H9 (cell line): Measurements from ENCODE around the gene PHF20. TPM values are rescaled to one million over a fixed set of nuclear protein-coding genes. Genes with fewer than 3 reads are reported as not detected.

ENCODE experiments used
- DNase-seq: peaks from one replicate; pipeline ENCODE4 v3.0.0-alpha.2; 2017
- H2AFZ ChIP-seq: one replicate; pipeline ENCODE4 v1.6.1; 2013; ENCODE audit warnings: mild to moderate bottlenecking, low read length, control low read depth, moderate library complexity
- H2AK5ac ChIP-seq: 2 replicates; pipeline ENCODE4 v1.6.1; 2013; ENCODE audit warnings: low read length, control low read depth, mixed read lengths; ENCODE audit not compliant: insufficient read length
- H2BK120ac ChIP-seq: one replicate; pipeline ENCODE4 v1.6.1; 2013; ENCODE audit warnings: low read depth, mild to moderate bottlenecking, low read length, control low read depth, inconsistent platforms; ENCODE audit not compliant: poor library complexity, severe bottlenecking
- H2BK12ac ChIP-seq: 2 replicates; pipeline ENCODE4 v1.6.1; 2013; ENCODE audit warnings: low read length, control low read depth, mixed read lengths, low read depth; ENCODE audit not compliant: insufficient read length
- H2BK15ac ChIP-seq: 2 replicates; pipeline ENCODE4 v1.6.1; 2013; ENCODE audit warnings: low read depth, low read length, control low read depth
- H2BK20ac ChIP-seq: one replicate; pipeline ENCODE4 v1.6.1; 2013; ENCODE audit warnings: low read depth, mild to moderate bottlenecking, low read length, control low read depth, inconsistent platforms; ENCODE audit not compliant: poor library complexity, severe bottlenecking
- H2BK5ac ChIP-seq: 2 replicates; pipeline ENCODE4 v1.6.1; 2013; ENCODE audit warnings: low read length, control low read depth, mixed read lengths; ENCODE audit not compliant: insufficient read length
- H3K14ac ChIP-seq: 2 replicates; pipeline ENCODE4 v1.6.1; 2013; ENCODE audit warnings: low read length, control low read depth; ENCODE audit not compliant: insufficient read depth
- H3K18ac ChIP-seq: 2 replicates; pipeline ENCODE4 v1.6.1; 2013; ENCODE audit warnings: low read depth, mild to moderate bottlenecking, mixed read lengths, low read length, control low read depth; ENCODE audit not compliant: insufficient read length
- H3K23ac ChIP-seq: 2 replicates; pipeline ENCODE4 v1.6.1; 2013; ENCODE audit warnings: low read length, control low read depth, mixed read lengths, low read depth; ENCODE audit not compliant: insufficient read length
- H3K23me2 ChIP-seq: 2 replicates; pipeline ENCODE4 v1.6.1; 2013; ENCODE audit warnings: low read depth, mild to moderate bottlenecking, mixed read lengths, low read length, control low read depth; ENCODE audit not compliant: insufficient read length, poor library complexity, severe bottlenecking
- H3K27ac ChIP-seq: 2 replicates; pipeline ENCODE4 v1.5.1; 2013; ENCODE audit warnings: low read length, control low read depth, mixed read lengths, low read depth; ENCODE audit not compliant: insufficient read length
- H3K27me3 ChIP-seq: 2 replicates; pipeline ENCODE4 v1.6.1; 2013; ENCODE audit warnings: low read length, control low read depth, inconsistent platforms; ENCODE audit not compliant: insufficient read depth
- H3K4ac ChIP-seq: 2 replicates; pipeline ENCODE4 v1.6.1; 2013; ENCODE audit warnings: low read depth, mild to moderate bottlenecking, control low read depth, inconsistent platforms, low read length, moderate library complexity
- H3K4me1 ChIP-seq: 2 replicates; pipeline ENCODE4 v1.6.1; 2013; ENCODE audit warnings: low read length, control low read depth, inconsistent platforms; ENCODE audit not compliant: insufficient read depth
- H3K4me2 ChIP-seq: 2 replicates; pipeline ENCODE4 v1.6.1; 2013; ENCODE audit warnings: low read length, control low read depth, mixed read lengths; ENCODE audit not compliant: insufficient read length, insufficient read depth
- H3K56ac ChIP-seq: 2 replicates; pipeline ENCODE4 v1.6.1; 2013; ENCODE audit warnings: low read depth, mild to moderate bottlenecking, mixed read lengths, low read length, control low read depth; ENCODE audit not compliant: insufficient read length
- H3K79me1 ChIP-seq: 2 replicates; pipeline ENCODE4 v1.6.1; 2013; ENCODE audit warnings: low read depth, mild to moderate bottlenecking, moderate library complexity, low read length, control low read depth, inconsistent platforms; ENCODE audit not compliant: insufficient read depth, poor library complexity, severe bottlenecking
- H3K79me2 ChIP-seq: 2 replicates; pipeline ENCODE4 v1.6.1; 2013; ENCODE audit warnings: low read length, control low read depth, inconsistent platforms; ENCODE audit not compliant: insufficient read depth
- H3K9ac ChIP-seq: 2 replicates; pipeline ENCODE4 v1.6.1; 2013; ENCODE audit warnings: low read length, control low read depth, mixed read lengths; ENCODE audit not compliant: insufficient read length; ENCODE audit errors: extremely low read depth
- H3K9me3 ChIP-seq: one replicate; pipeline ENCODE4 v1.6.1; 2013; ENCODE audit warnings: low read depth, low read length, inconsistent platforms; ENCODE audit not compliant: control insufficient read depth
- H3T11ph ChIP-seq: one replicate; pipeline ENCODE4 v1.6.1; 2013; ENCODE audit warnings: mild to moderate bottlenecking, low read length, control low read depth, inconsistent platforms
- H4K20me1 ChIP-seq: one replicate; pipeline ENCODE4 v1.6.1; 2013; ENCODE audit not compliant: control insufficient read depth, insufficient read length, insufficient read depth
- H4K5ac ChIP-seq: 2 replicates; pipeline ENCODE4 v1.6.1; 2013; ENCODE audit warnings: low read depth, mild to moderate bottlenecking, mixed read lengths, low read length, control low read depth; ENCODE audit not compliant: insufficient read length
- H4K8ac ChIP-seq: replicated peaks from 2 replicates; pipeline ENCODE4 v1.6.1; 2013; ENCODE audit warnings: low read length, control low read depth, mixed read lengths, low read depth; ENCODE audit not compliant: insufficient read length
- H4K91ac ChIP-seq: 2 replicates; pipeline ENCODE4 v1.6.1; 2013; ENCODE audit warnings: low read depth, mild to moderate bottlenecking, moderate library complexity, mixed read lengths, low read length, control low read depth; ENCODE audit not compliant: insufficient read length
- H3K27ac Mint-ChIP-seq, 3 experiments: 2 replicates in 2 of 3; 3 replicates in 1 of 3; pipeline ENCODE4 v1.8.0; 2020 to 2021; ENCODE audit warnings: mixed read lengths in 3 of 3, mild to moderate bottlenecking in 1 of 3, moderate library complexity in 1 of 3
- H3K27me3 Mint-ChIP-seq: 2 replicates; pipeline ENCODE4 v1.8.0; 2021; ENCODE audit warnings: low read depth, mild to moderate bottlenecking, moderate library complexity, mixed read lengths
- H3K36me3 Mint-ChIP-seq, 3 experiments: 2 replicates in 2 of 3; 3 replicates in 1 of 3; pipeline ENCODE4 v1.8.0; 2020 to 2021; ENCODE audit warnings: low read depth in 3 of 3, mixed read lengths in 3 of 3; ENCODE audit not compliant: insufficient read depth in 1 of 3
- H3K4me1 Mint-ChIP-seq, 2 experiments: 2 replicates each; pipeline ENCODE4 v1.8.0; 2020; ENCODE audit warnings: mixed read lengths in 2 of 2
- H3K4me3 Mint-ChIP-seq, 2 experiments: 2 replicates in 1 of 2; 3 replicates in 1 of 2; pipeline ENCODE4 v1.8.0; 2020 to 2021; ENCODE audit warnings: mild to moderate bottlenecking in 2 of 2, mixed read lengths in 2 of 2, moderate library complexity in 1 of 2
- H3K9me3 Mint-ChIP-seq, 2 experiments: 2 replicates in 1 of 2; 3 replicates in 1 of 2; pipeline ENCODE4 v1.8.0; 2020; ENCODE audit warnings: mild to moderate bottlenecking in 2 of 2, mixed read lengths in 2 of 2, moderate library complexity in 1 of 2
- WGBS: extraction: QIAGEN DNeasy Blood & Tissue Kit; methylation state at CpG from one replicate; pipeline ENCODE4 v1.1.7; 2013; ENCODE audit warnings: missing lambda C conversion rate, low lambda C conversion rate, mixed read lengths; ENCODE audit not compliant: insufficient read length; ENCODE audit errors: extremely low coverage; 5-methylcytosine and 5-hydroxymethylcytosine counted together
- total RNA-seq: library from RNA; stranded (reverse); gene quantifications from 2 replicates; pipeline ENCODE4 v1.2.1, GENCODE V29; 2021
- TF ChIP-seq, protein P1 (sequence below): fragments of 200-600 bp; sonication (generic); conservative IDR thresholded peaks from 3 replicates; pipeline ENCODE4 v1.8.0; 2021; ENCODE audit warnings: antibody characterized with exemption, mild to moderate bottlenecking

The PHF20 gene
- total RNA-seq, 1 experiment from 2014 or later: 50.3 TPM

DNA sequence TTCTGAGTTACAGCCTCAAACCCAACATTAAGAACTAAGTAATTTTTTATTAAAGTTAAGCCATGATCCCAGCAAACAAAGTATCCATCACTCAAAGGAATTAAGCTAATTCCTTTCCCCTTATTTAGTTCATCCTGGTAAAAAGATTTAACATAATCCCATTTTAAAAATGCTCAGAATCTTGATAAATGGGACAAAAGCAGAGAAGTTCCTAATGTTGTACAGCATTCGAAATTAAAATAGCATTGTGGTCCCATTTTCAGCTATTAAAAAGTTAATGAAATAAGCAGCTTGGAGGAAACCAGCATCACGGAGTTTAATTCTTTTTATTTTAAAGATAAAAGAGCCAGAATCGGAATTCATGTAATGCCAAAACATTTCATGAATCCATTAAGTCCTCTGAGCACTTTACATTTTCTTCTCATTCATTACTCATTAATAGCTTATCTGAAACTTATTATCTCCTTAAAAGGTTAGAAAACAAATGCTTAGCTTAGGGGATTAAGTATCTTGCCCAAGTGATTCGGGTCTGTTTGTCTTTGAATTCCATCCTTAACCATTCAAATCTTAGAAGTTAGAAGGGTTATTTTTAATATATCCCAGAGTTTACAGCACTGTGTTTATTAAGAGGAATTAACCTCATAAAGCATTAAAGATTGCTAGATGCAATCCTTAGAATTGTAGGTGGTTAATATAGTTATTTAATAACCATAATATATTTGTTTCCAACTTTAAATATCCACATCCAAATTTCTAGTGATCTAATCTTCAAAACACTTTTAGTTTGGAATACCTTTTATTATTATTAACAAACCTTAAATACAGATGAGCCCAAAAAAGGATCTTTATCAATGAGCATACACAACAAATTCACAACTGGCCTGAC, 41.0 kb upstream of the PHF20 start:
- no peak overlapping the region for H3K27ac ChIP-seq
- peaks cover 9% of the 10 kb centered on the region for H3K79me1 ChIP-seq
- no peak overlapping the region for H3K9ac ChIP-seq
- H3K27me3 ChIP-seq: no peaks in the 10 kb centered on the region
- no peak overlapping the region for H3K14ac ChIP-seq
- no peak overlapping the region for H3K23ac ChIP-seq
- no peak overlapping the region for H2BK120ac ChIP-seq
- peaks cover 53 to 95% (median 93%) of the 10 kb centered on the region in 3 experiments for H3K36me3 Mint-ChIP-seq
- no CpG with 5 or more reads among the region's 4 CpGs for WGBS
- no peak overlapping the region for H3K27ac Mint-ChIP-seq
- H3K4me3 Mint-ChIP-seq: no peak overlapping the region
- no peak overlapping the region for H2AFZ ChIP-seq
- no peak overlapping the region for H2BK12ac ChIP-seq
- no peak overlapping the region for H4K5ac ChIP-seq
- H3K4me1 ChIP-seq: no peaks in the 10 kb centered on the region
- no peak overlapping the region for H3K4ac ChIP-seq
- no peak overlapping the region for H3T11ph ChIP-seq
- H2AK5ac ChIP-seq: no peak overlapping the region
- H3K9me3 Mint-ChIP-seq: no peaks in the 10 kb centered on the region
- no peak overlapping the region for H3K4me2 ChIP-seq
- DNase-seq: no peak
- H2BK15ac ChIP-seq: no peak overlapping the region
- H4K20me1 ChIP-seq: no peaks in the 10 kb centered on the region
- H3K23me2 ChIP-seq: no peaks in the 10 kb centered on the region
- H3K79me2 ChIP-seq: peaks cover 10% of the 10 kb centered on the region; the same call in 1 of the 2 replicates
- H4K91ac ChIP-seq: no peak overlapping the region
- H4K8ac ChIP-seq: no peak overlapping the region
- H3K18ac ChIP-seq: no peak overlapping the region
- H3K4me1 Mint-ChIP-seq: peaks cover 3 to 5% of the 10 kb centered on the region in 2 experiments; a peak in 2 of 4 replicates
- H3K27me3 Mint-ChIP-seq: no peaks in the 10 kb centered on the region; the same call in 1 of the 2 replicates
- no peak overlapping the region for H2BK20ac ChIP-seq
- TF ChIP-seq, protein P1, sequence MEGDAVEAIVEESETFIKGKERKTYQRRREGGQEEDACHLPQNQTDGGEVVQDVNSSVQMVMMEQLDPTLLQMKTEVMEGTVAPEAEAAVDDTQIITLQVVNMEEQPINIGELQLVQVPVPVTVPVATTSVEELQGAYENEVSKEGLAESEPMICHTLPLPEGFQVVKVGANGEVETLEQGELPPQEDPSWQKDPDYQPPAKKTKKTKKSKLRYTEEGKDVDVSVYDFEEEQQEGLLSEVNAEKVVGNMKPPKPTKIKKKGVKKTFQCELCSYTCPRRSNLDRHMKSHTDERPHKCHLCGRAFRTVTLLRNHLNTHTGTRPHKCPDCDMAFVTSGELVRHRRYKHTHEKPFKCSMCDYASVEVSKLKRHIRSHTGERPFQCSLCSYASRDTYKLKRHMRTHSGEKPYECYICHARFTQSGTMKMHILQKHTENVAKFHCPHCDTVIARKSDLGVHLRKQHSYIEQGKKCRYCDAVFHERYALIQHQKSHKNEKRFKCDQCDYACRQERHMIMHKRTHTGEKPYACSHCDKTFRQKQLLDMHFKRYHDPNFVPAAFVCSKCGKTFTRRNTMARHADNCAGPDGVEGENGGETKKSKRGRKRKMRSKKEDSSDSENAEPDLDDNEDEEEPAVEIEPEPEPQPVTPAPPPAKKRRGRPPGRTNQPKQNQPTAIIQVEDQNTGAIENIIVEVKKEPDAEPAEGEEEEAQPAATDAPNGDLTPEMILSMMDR: no peak
- no peaks in the 10 kb centered on the region for H3K9me3 ChIP-seq
- no peak overlapping the region for H3K56ac ChIP-seq
- no peak overlapping the region for H2BK5ac ChIP-seq
